Measurements from ENCODE around the gene SMIM10L1.

- no peak for TF ChIP-seq CTCF (IDR thresholded peaks at IDR 0.05)
- TF ChIP-seq POLR2A (IDR thresholded peaks at IDR 0.05): no peak
Observed at GRCh38 chr12:11134305-11134704, 36.7 kb upstream of the SMIM10L1 start, which contains the start of gene TAS2R30.
